ENCODE data around the gene ALMS1.
"Not testable (repeated sequence)": the region's sequence is repeated elsewhere in the genome, so short reads cannot be mapped to it uniquely, and the experiment has no call there.

The ALMS1 gene

GRCh38 chr2:73503992-73504570 lies 118.4 kb downstream of the ALMS1 start:
- DNase-seq (ENCODE audit: low spot score) = no peak

GRCh38 chr2:73504850-73505249 lies 119.2 kb downstream of the ALMS1 start:
- DNase-seq (ENCODE audit: low spot score) = not testable (repeated sequence)

DNA sequence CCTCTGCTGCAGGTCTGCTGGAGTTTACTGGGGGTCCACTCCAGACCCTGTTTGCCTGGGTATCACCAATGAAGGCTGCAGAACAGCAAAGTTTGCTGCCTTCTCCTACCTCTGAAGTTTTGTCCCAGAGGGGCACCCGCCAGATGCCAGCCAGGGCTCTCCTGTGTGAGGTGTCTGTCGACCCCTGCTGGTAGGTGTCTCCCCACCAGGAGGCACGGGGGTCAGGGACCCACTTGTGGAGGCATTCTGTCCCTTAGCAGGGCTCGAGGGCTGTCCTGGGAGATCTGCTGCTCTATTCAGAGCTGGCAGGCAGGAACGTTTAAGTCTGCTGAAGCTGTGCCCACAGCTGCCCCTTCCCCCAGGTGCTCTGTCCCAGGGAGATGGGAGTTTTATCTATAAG lies 124.8 kb downstream of the ALMS1 start:
- not testable (repeated sequence) for DNase-seq (ENCODE audit: low spot score)

- no peak for DNase-seq (ENCODE audit: low spot score)
These were observed 130.4 kb downstream of the ALMS1 start for GRCh38 chr2:73516033-73516432.

GRCh38 chr2:73528688-73529087 lies 143.1 kb downstream of the ALMS1 start:
- DNase-seq (ENCODE audit: low spot score) = no peak

GRCh38 chr2:73530773-73531172 lies 145.1 kb downstream of the ALMS1 start:
- DNase-seq (ENCODE audit: low spot score) = not testable (repeated sequence)

DNA sequence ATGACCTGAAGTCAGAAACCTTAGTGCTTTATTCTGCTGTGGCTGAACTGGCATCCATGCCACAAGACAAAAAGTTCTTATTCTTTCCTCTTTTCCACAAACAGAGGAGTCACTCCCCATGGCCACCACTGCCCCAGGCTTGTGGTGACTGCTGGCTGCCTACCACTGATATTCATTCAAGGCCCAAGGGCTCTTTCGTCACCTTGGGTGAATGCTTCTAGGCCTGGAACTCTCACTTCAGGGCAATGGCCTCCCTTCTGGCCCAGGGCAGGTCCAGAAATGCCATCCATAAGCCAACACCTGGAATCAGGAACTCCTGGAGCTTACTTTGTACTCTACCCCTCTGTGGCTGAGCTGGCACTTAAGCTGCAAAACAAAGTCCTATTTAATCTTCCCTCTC lies 146.7 kb downstream of the ALMS1 start:
- no peak for DNase-seq (ENCODE audit: low spot score)

DNA sequence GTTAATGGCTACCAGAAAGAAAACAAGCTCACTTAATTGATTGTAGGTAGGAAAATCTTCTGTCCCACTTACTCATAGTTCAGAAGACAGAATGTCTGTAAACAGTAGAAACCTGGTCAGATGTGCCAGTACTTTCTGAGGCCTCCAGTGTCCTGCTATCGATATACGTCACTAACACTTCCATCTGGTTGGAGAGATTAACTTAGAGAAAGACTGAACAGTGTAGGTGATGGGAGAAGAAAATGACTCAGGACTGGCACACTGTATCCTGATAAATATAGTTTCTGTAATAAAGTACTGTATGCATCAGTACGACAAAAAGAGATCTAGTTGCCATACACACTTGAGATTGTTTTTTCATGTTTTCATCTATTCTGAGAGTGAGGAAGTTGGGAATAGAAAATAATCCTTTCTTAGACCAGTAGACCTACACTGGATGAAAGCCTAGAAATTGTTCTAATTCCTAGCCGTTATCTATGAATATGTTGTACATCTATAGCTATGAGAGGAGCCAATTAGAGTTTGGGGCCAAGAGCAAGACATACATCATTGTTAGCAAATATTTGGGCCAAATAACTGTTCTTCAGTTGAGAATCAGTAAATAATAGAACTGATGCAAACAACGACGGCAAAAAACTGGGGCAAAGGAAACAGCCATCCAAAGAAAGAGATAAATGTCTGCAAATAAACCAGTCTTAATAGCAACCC lies 150.7 kb downstream of the ALMS1 start:
- DNase-seq (ENCODE audit: low spot score) = no peak

DNA sequence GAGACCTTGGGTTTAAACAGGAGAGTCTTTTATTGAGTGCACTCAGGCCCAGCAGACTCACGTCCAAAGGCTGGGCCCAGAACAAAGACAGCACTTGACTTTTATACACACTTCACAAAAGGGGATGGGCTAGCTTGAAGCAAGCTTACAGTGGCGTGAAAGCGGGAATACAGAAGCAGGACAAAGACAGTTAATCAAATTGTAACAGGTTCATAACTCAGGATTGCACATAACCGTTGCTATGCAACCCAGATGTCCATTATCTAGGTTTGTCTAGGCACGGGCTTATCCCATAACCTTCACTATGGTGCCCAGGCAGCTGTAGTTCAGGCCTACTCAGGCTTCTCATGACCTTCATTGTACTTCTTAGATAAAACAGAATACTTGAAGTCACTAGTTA lies 175.2 kb downstream of the ALMS1 start:
- not testable (repeated sequence) for DNase-seq (ENCODE audit: low spot score)

DNA sequence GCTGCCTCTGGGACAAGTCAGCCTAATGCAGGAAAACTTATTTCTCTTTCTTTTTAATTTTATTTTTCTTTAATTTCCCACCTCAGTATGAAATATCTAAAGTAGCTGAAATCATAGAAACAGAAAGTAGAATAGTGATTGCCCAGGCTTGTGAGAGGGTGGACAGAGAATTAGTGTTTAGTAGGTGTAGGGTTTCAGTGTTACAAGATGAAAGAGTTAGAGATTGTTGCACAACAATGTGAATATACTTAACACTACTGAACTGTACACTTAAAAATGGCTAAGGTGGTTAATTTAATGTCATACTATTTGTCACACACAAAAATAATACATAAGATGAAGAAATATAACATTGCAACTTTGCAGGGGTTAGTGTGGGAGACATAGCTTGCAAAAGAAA lies 175.8 kb downstream of the ALMS1 start:
- DNase-seq (ENCODE audit: low spot score) = no peak

DNA sequence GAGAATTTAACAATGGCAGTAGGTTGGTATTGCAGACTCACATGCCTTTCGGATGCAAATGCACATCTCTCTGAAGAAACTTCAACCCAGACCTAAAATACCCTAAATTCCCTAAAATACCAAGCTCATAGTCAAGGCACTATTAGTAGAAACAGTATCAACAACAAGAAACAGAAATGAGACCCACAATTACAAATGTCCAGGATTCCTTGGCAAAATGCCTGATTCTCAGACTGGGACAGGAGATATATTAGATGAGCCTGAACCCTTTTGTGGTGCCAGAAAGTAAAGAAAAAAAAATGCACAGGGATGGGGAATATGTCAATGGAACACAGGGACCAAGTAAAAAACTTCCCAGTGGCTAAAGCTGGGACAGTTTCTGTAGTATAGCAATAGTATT lies 179.3 kb downstream of the ALMS1 start:
- no peak for DNase-seq (ENCODE audit: low spot score)

- DNase-seq (ENCODE audit: low spot score) = no peak
These were observed 180.7 kb downstream of the ALMS1 start for GRCh38 chr2:73566288-73566878.

- no peak for DNase-seq (ENCODE audit: low spot score)
These were observed 189.6 kb downstream of the ALMS1 start for GRCh38 chr2:73575261-73575660.

DNA sequence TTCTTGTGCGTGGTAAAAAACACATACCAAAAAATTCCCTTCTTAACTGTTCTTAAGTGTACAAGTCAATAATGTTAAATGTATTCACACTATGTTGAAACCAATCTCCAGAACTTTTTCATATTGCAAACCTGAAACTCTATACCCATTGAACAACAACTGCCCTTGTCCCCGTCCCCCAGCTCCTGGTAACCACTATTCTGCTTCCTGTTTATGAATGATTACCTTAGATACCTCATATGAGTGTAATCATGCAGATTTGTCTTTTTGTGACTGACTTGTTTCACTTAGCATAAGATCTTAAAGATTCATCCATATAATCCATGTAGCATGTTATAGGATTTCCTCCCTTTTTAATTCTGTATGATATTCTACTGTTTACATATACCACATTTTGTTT lies 196.7 kb downstream of the ALMS1 start:
- no peak for DNase-seq (ENCODE audit: low spot score)

GRCh38 chr2:73588177-73588576 lies 202.5 kb downstream of the ALMS1 start:
- peak; percentile 15 for DNase-seq (ENCODE audit: low spot score)

- no peak for DNase-seq (ENCODE audit: low spot score)
These were observed 208.0 kb downstream of the ALMS1 start for GRCh38 chr2:73593680-73594079.

- DNase-seq (ENCODE audit: low spot score) = no peak
These were observed 208.6 kb downstream of the ALMS1 start for GRCh38 chr2:73594251-73594650.

GRCh38 chr2:73601780-73602179 lies 216.1 kb downstream of the ALMS1 start:
- DNase-seq (ENCODE audit: low spot score) = no peak

DNA sequence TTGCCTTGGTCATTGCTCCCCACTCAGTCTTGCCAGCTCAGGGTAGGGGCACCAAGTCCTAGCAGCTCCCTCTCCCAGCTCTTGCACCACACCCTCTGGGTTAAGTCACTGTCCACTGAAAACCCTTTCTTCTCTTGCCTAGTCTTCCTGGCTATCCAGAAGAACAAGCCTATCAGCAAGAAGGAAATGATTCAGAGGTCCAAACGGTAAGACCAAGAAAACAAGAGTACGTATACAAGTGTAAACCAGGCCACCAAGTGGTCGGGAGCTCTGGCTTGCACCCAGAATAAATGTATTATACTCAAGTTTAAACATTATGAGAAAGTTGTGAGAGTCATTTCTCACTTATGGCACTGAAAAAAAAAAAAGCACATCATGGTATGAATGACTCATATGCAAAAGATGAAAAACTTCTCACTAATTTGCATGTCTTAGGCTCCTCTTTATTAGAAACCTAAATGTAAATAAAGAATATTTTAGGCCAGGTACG lies 217.5 kb downstream of the ALMS1 start:
- not testable (repeated sequence) for DNase-seq (ENCODE audit: low spot score)

DNA sequence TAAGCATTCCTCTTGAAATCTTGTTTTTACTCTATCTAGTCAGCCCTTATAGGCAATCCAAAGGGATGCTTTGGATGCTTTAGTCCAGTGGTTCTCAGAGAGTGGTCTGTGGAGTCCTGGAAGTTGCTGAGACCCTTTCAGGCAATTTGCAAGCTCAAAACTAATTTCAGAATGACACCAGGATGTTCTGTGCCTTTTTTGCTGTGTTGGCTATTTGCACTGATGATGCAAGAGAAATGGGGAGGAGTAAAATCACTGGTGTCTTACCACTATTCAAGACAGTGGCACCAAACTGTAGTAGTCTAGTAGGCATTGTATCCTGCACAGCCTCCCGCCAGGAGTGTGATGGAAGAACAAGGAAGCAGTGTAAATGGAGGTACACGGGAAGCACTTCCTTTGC lies 219.0 kb downstream of the ALMS1 start:
- DNase-seq (ENCODE audit: low spot score) = not testable (repeated sequence)

- DNase-seq (ENCODE audit: low spot score) = no peak
These were observed 224.5 kb downstream of the ALMS1 start for GRCh38 chr2:73610111-73610510.

GRCh38 chr2:73611193-73611592 lies 225.6 kb downstream of the ALMS1 start:
- DNase-seq (ENCODE audit: low spot score) = no peak

DNA sequence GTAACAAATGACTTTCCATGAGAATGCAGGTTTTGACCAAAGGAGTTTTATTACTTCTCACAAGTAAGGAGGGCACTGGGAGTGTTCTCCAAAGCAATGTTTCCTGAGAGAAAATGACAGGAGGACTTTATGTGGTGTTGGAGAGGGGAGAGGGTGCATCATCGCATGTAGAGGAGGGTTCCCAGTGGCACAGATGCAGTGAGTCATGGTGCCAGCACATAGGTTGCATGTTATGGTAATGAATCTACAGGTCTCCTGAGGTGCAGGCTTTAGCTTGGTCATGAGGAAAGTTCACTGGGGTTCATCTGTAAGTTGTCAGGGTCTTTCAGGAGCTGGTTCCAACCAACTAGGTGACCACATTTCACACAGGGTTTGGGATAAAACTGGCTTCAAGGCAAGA lies 226.2 kb downstream of the ALMS1 start:
- no peak for DNase-seq (ENCODE audit: low spot score)
